Thyroid gland (tissue), 4 donors: ENCODE results near the gene SCD5.

Experiments
- CTCF ChIP-seq, 6 experiments: fragments of 200-600 bp in 3 of 6; fragments of 450-650 bp in 3 of 6; sonication (generic) in 3 of 6; IDR thresholded peaks; one replicate each; pipeline ENCODE4 v1.5.1; 2016 to 2019; ENCODE audit warnings: antibody characterized with exemption in 6 of 6, mild to moderate bottlenecking in 2 of 6, inconsistent platforms in 1 of 6, moderate library complexity in 1 of 6
- POLR2A ChIP-seq, 2 donors: fragments of 450-650 bp; IDR thresholded peaks; one replicate each; pipeline ENCODE4 v1.6.1; 2017; ENCODE audit warnings: antibody characterized with exemption in 2 of 2, mild to moderate bottlenecking in 2 of 2, moderate library complexity in 1 of 2

DNA sequence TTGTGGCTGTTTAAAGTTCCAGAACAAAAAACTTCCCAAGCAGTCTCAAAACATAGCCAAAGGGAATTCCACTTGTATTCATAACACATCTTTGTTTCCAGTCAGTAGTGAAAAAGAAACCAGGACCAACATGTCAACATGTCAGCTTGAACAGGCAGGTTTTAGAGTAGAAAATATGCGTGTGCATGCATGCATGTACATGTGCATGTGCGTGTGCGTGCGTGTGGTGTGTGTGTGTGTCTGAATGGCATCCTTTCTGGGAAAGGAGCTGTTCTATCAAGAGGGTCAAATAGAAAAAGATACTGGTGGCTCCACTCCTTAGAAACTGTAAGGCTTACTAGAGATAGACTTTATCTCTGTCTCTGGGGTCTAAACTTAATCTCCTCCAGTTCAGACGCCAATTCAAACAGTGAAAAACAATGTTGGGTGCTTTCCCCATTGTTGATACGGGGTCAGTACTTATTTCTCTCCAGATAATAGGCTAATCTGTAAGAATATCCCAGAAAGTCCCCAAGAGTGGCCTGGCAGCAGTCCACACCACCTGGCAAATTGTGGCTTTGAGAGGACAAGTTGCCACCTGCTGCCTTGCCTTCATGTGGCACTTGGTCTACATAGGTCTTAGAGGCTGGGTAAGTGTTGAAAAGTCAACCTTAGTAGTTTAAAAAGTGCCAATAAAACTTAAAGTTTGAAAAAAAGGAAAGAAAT, 110.4 kb downstream of the SCD5 start:
- TF ChIP-seq CTCF (IDR thresholded peaks at IDR 0.05) (no peak), POLR2A (IDR thresholded peaks at IDR 0.05) (no peak)
